Measurements from ENCODE around the gene SET.

The SET gene

GRCh38 chr9:128713941-128714573 lies 25.0 kb downstream of the SET start:
- no peak for DNase-seq

- DNase-seq: no peak
Observed at GRCh38 chr9:128714586-128715435, 25.8 kb downstream of the SET start.

- DNase-seq: no peak
Observed at GRCh38 chr9:128715436-128715750, 26.4 kb downstream of the SET start.

GRCh38 chr9:128716581-128717254 lies 27.7 kb downstream of the SET start:
- DNase-seq: no peak

GRCh38 chr9:128718047-128718446 lies 29.0 kb downstream of the SET start:
- no peak for DNase-seq

GRCh38 chr9:128718475-128718874 lies 29.5 kb downstream of the SET start:
- DNase-seq: no peak

- DNase-seq: no peak
Observed at GRCh38 chr9:128719919-128720605, 31.0 kb downstream of the SET start.

GRCh38 chr9:128720841-128721486 lies 31.9 kb downstream of the SET start:
- DNase-seq: no peak

GRCh38 chr9:128721487-128722010 lies 32.5 kb downstream of the SET start:
- no peak for DNase-seq

GRCh38 chr9:128722380-128723351 lies 33.6 kb downstream of the SET start:
- no peak for DNase-seq

GRCh38 chr9:128723352-128723865 lies 34.4 kb downstream of the SET start:
- no peak for DNase-seq

GRCh38 chr9:128723866-128724743 lies 35.1 kb downstream of the SET start, which contains the start of gene ZDHHC12:
Gene ZDHHC12, minus strand, starts transcription at chr9:128724127. Its CDS starts 34 bp downstream, at chr9:128724093.
- peak; percentile 98 for DNase-seq

- peak; percentile 57 for DNase-seq
Observed at GRCh38 chr9:128724744-128725211, 35.8 kb downstream of the SET start.

GRCh38 chr9:128727640-128728248 lies 38.7 kb downstream of the SET start:
- no peak for DNase-seq

GRCh38 chr9:128728298-128728697 lies 39.3 kb downstream of the SET start:
- no peak for DNase-seq

- no peak for DNase-seq
Observed at GRCh38 chr9:128729302-128729701, 40.3 kb downstream of the SET start.

GRCh38 chr9:128729766-128730517 lies 40.9 kb downstream of the SET start:
- no peak for DNase-seq

- DNase-seq: no peak
Observed at GRCh38 chr9:128731093-128731492, 42.1 kb downstream of the SET start.

GRCh38 chr9:128731691-128732090 lies 42.7 kb downstream of the SET start:
- DNase-seq: no peak

Measured in MV-4-11 (cell line).